Astrocyte of the cerebellum (primary cell): ENCODE data around the gene BEAN1.

Source experiments
- DNase-seq: peaks from one replicate; pipeline ENCODE4 v3.0.0-alpha.2; 2011; ENCODE audit warnings: low read depth
- H3K4me3 ChIP-seq: 2 replicates; pipeline ENCODE4 v1.5.1; 2011; ENCODE audit warnings: mild to moderate bottlenecking, low read depth, low read length, moderate library complexity
- CTCF ChIP-seq: IDR thresholded peaks from 2 replicates; pipeline ENCODE4 v1.5.1; 2012; ENCODE audit warnings: low read length, low read depth, moderate library complexity, mild to moderate bottlenecking; ENCODE audit errors: missing control alignments
- in situ Hi-C: cut with HindIII; loops from 2 replicates; pipeline ENCODE4 v1.10.0; 2017; ENCODE audit warnings: low sequenced_read_pairs

The BEAN1 gene

GRCh38 chr16:66468321-66468965 lies 41.3 kb downstream of the BEAN1 start:
- DNase-seq: no peak
- no peak for TF ChIP-seq CTCF
- no peak overlapping the region for H3K4me3 ChIP-seq
- in situ Hi-C loops: no loop called here

GRCh38 chr16:66469291-66469946 lies 42.3 kb downstream of the BEAN1 start:
- in situ Hi-C loops: no loop called here
- DNase-seq: no peak
- TF ChIP-seq CTCF: no peak
- H3K4me3 ChIP-seq: no peak overlapping the region

- DNase-seq: no peak
- in situ Hi-C loops: no loop called here
- TF ChIP-seq CTCF: no peak
These were observed 43.0 kb downstream of the BEAN1 start for GRCh38 chr16:66469947-66470546.

GRCh38 chr16:66470556-66470955 lies 43.5 kb downstream of the BEAN1 start:
- in situ Hi-C loops: no loop called here
- TF ChIP-seq CTCF: no peak
- H3K4me3 ChIP-seq: no peak overlapping the region
- DNase-seq: no peak

More at GRCh38 chr16:66469947-66470546, 43.0 kb downstream of the BEAN1 start:
- H3K4me3 ChIP-seq: no peak overlapping the region

GRCh38 chr16:66471264-66471663 lies 44.2 kb downstream of the BEAN1 start:
- TF ChIP-seq CTCF: no peak
- in situ Hi-C loops: no loop called here
- no peak overlapping the region for H3K4me3 ChIP-seq
- no peak for DNase-seq

- TF ChIP-seq CTCF: no peak
- in situ Hi-C loops: no loop called here
- H3K4me3 ChIP-seq: no peak overlapping the region
- DNase-seq: no peak
These were observed 44.8 kb downstream of the BEAN1 start for GRCh38 chr16:66471716-66472393.
